Common myeloid progenitor, CD34-positive (primary cell): ENCODE results near the gene GUCA1A.

ENCODE experiments used
- CTCF ChIA-PET: fragments of 350-600 bp; sonication (Branson Sonifier 250); formaldehyde crosslinking; loops from one replicate; lab custom pipeline; 2021; ENCODE audit warnings: antibody characterized with exemption; lab: Charles Lee
- POLR2A ChIA-PET: fragments of 350-600 bp; sonication (Branson Sonifier 250); formaldehyde crosslinking; loops from one replicate; lab custom pipeline; 2021; ENCODE audit warnings: antibody characterized with exemption; lab: Charles Lee
- DNase-seq, 3 donors: peaks; one replicate each; pipeline versions ENCODE4 v3.0.0 to v3.0.0-alpha.2; 2013
- H3K27ac ChIP-seq, 2 experiments: 1 replicate in 1 of 2; 2 replicates in 1 of 2; pipeline ENCODE4 v1.7.0; 2013; ENCODE audit warnings: inconsistent platforms in 2 of 2, low read length in 2 of 2, mild to moderate bottlenecking in 2 of 2, low read depth in 1 of 2, moderate library complexity in 1 of 2; ENCODE audit not compliant: severe bottlenecking in 2 of 2, insufficient read depth in 1 of 2, poor library complexity in 1 of 2
- H3K27me3 ChIP-seq, 5 experiments: replicated peaks in 2 of 5; 1 replicate in 3 of 5; 2 replicates in 2 of 5; pipeline versions ENCODE4 v1.6.1 to v1.7.0; 2013; ENCODE audit warnings: low read length in 4 of 5, mild to moderate bottlenecking in 2 of 5, moderate library complexity in 2 of 5, inconsistent platforms in 1 of 5; ENCODE audit not compliant: insufficient read depth in 5 of 5, control insufficient read depth in 4 of 5
- H3K36me3 ChIP-seq, 4 experiments: 1 replicate in 2 of 4; 2 replicates in 2 of 4; pipeline versions ENCODE4 v1.6.1 to v1.7.0; 2013; ENCODE audit warnings: low read length in 3 of 4, control low read depth in 1 of 4, mild to moderate bottlenecking in 1 of 4; ENCODE audit not compliant: control insufficient read depth in 4 of 4, insufficient read depth in 4 of 4
- H3K4me1 ChIP-seq, 4 experiments: 1 replicate in 3 of 4; 2 replicates in 1 of 4; pipeline versions ENCODE4 v1.6.1 to v1.7.1; 2013; ENCODE audit warnings: low read length in 3 of 4, mild to moderate bottlenecking in 3 of 4, control low read depth in 1 of 4, inconsistent platforms in 1 of 4, moderate library complexity in 1 of 4; ENCODE audit not compliant: control insufficient read depth in 4 of 4, insufficient read depth in 4 of 4; ENCODE audit errors: control extremely low read depth in 1 of 4
- H3K4me3 ChIP-seq, 7 experiments: 1 replicate in 4 of 7; 2 replicates in 3 of 7; pipeline versions ENCODE4 v1.5.1 to v1.7.0; 2013; ENCODE audit warnings: mild to moderate bottlenecking in 7 of 7, low read length in 6 of 7, moderate library complexity in 6 of 7, inconsistent platforms in 2 of 7, low read depth in 2 of 7, control low read depth in 1 of 7; ENCODE audit not compliant: insufficient read depth in 4 of 7, control insufficient read depth in 1 of 7; ENCODE audit errors: extremely low read depth in 1 of 7
- H3K9me3 ChIP-seq, 5 experiments: 1 replicate in 4 of 5; 2 replicates in 1 of 5; pipeline versions ENCODE4 v1.6.1 to v1.7.1; 2013; ENCODE audit warnings: low read length in 4 of 5, mild to moderate bottlenecking in 2 of 5, inconsistent platforms in 1 of 5, low read depth in 1 of 5, moderate library complexity in 1 of 5; ENCODE audit not compliant: control insufficient read depth in 4 of 5, insufficient read depth in 2 of 5; ENCODE audit errors: control extremely low read depth in 1 of 5
- WGBS: methylation state at CpG from one replicate; pipeline ENCODE4 v1.1.5; 2013; ENCODE audit not compliant: insufficient coverage; 5-methylcytosine and 5-hydroxymethylcytosine counted together

The GUCA1A gene

DNA sequence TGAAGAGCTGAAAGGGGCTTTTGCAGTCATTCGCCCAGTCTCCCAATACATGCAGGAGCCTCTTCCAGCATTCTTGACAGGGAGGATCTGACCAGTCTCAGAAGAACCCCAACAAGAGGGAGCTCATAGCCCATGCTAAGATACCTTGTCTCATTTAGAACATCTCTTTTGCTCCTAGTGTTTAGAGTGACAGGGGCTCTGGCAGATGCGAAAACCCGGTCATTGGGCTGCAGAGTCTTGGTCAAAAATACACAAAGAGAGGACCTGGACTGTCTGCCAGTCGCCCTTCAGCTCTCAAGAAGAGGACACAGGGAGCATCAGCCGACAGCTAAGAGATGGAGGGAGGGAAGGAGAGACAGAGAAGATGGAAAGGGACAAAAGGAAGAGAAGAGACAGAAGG lies 20.9 kb downstream of the GUCA1A start:
- ChIA-PET POLR2A (interaction anchor here (0.7 kb wide), 1 partner anchor 21 kb away, joined by 3 read pairs; no protein-coding TSS in a partner anchor), CTCF (interaction anchor here (1.6 kb wide), 1 partner anchor 20 kb away, joined by 4 read pairs; no protein-coding TSS in a partner anchor)
- no peaks in the 10 kb centered on the region for H3K9me3 ChIP-seq
- H3K4me3 ChIP-seq, result no peak overlapping the region
- DNase-seq, result no peak
- H3K27ac ChIP-seq, result no peak overlapping the region
- WGBS, result 98% methylated on average over 5 of the region's 5 CpGs
- no peaks in the 10 kb centered on the region for H3K4me1 ChIP-seq
- peaks cover 0 to 5% (median 0%) of the 10 kb centered on the region in 4 experiments for H3K36me3 ChIP-seq
- H3K27me3 ChIP-seq, result no peaks in the 10 kb centered on the region

DNA sequence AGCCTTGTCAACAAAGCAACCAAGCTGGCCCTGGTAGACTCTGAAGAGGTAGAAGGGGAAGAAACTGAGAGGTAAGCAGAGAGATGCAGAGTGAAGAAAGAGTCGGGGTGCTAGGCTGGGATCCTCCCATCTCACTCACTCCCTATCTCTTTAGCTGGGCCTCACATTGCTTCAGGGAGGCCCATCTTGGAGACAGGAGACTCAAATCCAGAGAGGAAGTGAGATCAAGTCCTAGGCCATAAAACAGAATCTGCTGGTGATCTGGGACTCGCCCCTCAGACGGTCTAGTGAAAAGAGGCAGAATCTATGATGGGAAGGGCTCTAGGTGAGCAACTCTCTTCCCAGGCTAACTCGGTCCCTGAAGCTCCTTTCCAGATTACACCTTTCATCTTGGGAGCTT lies 22.3 kb downstream of the GUCA1A start:
- no peak for DNase-seq
- ChIA-PET CTCF (interaction anchor here (1.6 kb wide), 1 partner anchor 19 kb away, joined by 4 read pairs; no protein-coding TSS in a partner anchor), POLR2A (no interaction called here)
- WGBS, result 90% methylated on average over 3 of the region's 4 CpGs
- no peaks in the 10 kb centered on the region for H3K27me3 ChIP-seq
- no peak overlapping the region for H3K4me3 ChIP-seq
- H3K9me3 ChIP-seq, result no peaks in the 10 kb centered on the region
- H3K36me3 ChIP-seq, result peaks cover 0 to 5% (median 2%) of the 10 kb centered on the region in 4 experiments
- no peak overlapping the region for H3K27ac ChIP-seq
- no peaks in the 10 kb centered on the region for H3K4me1 ChIP-seq

DNA sequence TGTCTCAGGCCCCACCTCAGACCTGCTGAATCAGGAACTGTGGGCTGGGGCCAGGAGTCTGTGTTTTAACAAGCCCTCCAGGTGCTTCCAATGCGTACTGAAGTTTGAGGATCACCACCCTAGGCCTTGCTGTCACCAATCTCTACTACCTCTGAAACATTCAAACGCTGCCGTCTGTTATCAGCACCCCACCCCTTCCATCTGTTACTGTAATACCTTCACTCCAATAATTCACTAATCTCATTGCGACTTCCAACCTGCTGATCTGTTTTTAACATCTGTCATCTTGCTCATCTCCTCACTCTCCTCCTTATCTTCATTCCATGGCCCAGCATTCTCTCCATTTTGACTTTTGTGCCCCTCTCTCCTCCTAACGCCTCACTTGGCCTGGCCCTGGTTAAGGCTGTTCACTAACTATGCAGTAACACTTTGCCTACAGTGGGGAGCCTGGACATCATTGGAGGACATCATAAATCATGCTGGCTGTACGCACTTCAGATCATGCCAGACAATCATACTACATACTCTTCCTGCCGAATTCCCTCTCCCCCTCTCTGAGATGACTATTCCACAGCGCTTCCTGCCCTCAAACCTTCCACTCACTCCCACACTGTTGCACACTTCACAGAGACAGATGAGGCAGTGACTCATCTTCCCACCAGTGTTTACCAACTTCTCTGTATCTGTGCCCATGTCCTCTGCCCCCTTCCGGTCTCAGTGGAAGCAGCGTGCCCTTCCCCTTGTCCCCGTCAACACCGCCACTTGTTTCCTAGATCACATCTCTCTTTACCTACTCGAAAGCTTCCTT lies 24.6 kb downstream of the GUCA1A start:
- POLR2A ChIA-PET, result no interaction called here
- no peaks in the 10 kb centered on the region for H3K9me3 ChIP-seq
- DNase-seq, result peak in 1 of 3 donors; percentile 16
- no peak overlapping the region for H3K4me3 ChIP-seq
- WGBS, result 95% methylated on average over 11 of the region's 13 CpGs
- H3K4me1 ChIP-seq, result no peaks in the 10 kb centered on the region
- H3K36me3 ChIP-seq, result peaks cover 0 to 5% (median 3%) of the 10 kb centered on the region in 4 experiments
- CTCF ChIA-PET, result no interaction called here
- no peaks in the 10 kb centered on the region for H3K27me3 ChIP-seq
- H3K27ac ChIP-seq, result peak overlapping the region in 1 of 2 experiments; percentile 26

GRCh38 chr6:42199106-42199981 lies 26.2 kb downstream of the GUCA1A start:
- CTCF ChIA-PET, result interaction anchor here (0.7 to 2.0 kb wide), 3 partner anchors 14 to 33 kb away, joined by 3 to 5 read pairs (median 3); no protein-coding TSS in a partner anchor
- H3K36me3 ChIP-seq, result peaks cover 0 to 6% (median 3%) of the 10 kb centered on the region in 4 experiments
- H3K27me3 ChIP-seq, result no peaks in the 10 kb centered on the region
- peak in 2 of 3 donors; percentile 18 to 49 for DNase-seq
- WGBS, result 98% methylated on average over 5 of the region's 5 CpGs
- no peak overlapping the region for H3K4me3 ChIP-seq
- no peaks in the 10 kb centered on the region for H3K4me1 ChIP-seq
- POLR2A ChIA-PET, result no interaction called here
- H3K27ac ChIP-seq, result no peak overlapping the region
- H3K9me3 ChIP-seq, result no peaks in the 10 kb centered on the region

- Histone ChIP-seq H3K4me3 (no peak overlapping the region), H3K4me1 (no peaks in the 10 kb centered on the region), H3K36me3 (peaks cover 3 to 11% (median 6%) of the 10 kb centered on the region in 4 experiments), H3K9me3 (no peaks in the 10 kb centered on the region), H3K27me3 (no peaks in the 10 kb centered on the region), H3K27ac (no peak overlapping the region)
- CTCF ChIA-PET, result interaction anchor here (0.7 to 2.0 kb wide), 3 partner anchors 15 to 33 kb away, joined by 3 to 5 read pairs (median 3); no protein-coding TSS in a partner anchor
- POLR2A ChIA-PET, result no interaction called here
- 100% methylated on average over 1 of the region's 1 CpG for whole genome bisulfite sequencing
- DNase-seq, result no peak
These were observed 26.9 kb downstream of the GUCA1A start for GRCh38 chr6:42200035-42200434.

GRCh38 chr6:42201382-42201781 lies 28.2 kb downstream of the GUCA1A start:
- Histone ChIP-seq H3K36me3 (peaks cover 4 to 17% (median 10%) of the 10 kb centered on the region in 4 experiments), H3K4me3 (no peak overlapping the region), H3K4me1 (no peaks in the 10 kb centered on the region), H3K27ac (no peak overlapping the region), H3K9me3 (no peaks in the 10 kb centered on the region), H3K27me3 (no peaks in the 10 kb centered on the region)
- 48% methylated on average over 2 of the region's 3 CpGs for WGBS
- no peak for DNase-seq
- ChIA-PET CTCF (no interaction called here), POLR2A (no interaction called here)
